Islet of Langerhans (tissue), 1 donor: ENCODE measurements around the gene TREH.
"Not testable (repeated sequence)": the region's sequence is repeated elsewhere in the genome, so short reads cannot be mapped to it uniquely, and the experiment has no call there.

ENCODE experiments used
- FAIRE-seq: peaks from one replicate; lab custom pipeline; 2011; peaks lifted over from hg19 to GRCh38; lab: Jason Lieb, UNC

TREH gene

DNA sequence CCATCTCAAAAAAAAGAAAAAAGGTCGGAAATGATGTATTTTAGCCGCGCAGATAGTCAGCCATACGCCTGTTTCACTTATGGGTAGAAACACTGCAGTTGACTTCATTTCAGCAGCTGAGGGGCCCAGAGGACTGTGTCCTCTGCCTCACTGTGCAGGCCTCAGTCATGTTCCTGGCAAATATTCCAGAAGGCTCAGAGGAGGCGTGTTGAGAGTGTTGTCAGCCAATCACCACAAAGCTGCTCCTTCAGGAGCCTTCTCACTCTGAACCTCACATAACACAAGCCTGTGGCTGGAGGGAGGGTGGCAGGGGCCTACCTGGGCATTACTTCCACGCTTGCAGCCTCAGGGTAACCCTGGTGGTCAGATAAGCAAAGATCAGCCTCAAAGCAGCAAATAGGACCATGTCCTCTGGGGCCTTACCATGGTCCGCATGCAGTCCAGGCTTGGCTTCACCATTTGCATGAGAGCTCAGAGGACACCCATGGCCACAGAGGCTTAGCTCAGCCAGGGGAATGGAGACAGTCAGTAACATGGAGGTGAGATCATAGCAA is 17.3 kb upstream of the TREH start:
- FAIRE-seq: no peak

DNA sequence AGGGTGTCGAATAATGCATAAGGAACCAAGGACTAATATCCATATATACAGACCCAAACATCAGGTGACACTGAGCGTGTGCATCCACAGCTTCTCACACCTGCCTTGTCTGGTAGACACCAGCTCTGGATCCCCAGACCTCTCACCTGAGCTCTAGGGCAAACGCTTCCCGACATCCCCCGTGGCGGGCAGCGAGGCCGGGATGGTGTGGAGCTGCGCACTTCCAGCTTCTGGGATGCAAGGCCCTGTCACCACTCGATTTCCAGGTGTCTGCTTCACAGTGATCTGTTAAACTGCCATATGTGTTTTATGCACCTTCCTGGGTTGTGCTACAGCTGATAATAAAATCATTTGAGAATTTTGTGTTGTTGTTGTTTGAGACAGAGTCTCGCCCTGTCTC is 15.3 kb upstream of the TREH start:
- no peak for FAIRE-seq

DNA sequence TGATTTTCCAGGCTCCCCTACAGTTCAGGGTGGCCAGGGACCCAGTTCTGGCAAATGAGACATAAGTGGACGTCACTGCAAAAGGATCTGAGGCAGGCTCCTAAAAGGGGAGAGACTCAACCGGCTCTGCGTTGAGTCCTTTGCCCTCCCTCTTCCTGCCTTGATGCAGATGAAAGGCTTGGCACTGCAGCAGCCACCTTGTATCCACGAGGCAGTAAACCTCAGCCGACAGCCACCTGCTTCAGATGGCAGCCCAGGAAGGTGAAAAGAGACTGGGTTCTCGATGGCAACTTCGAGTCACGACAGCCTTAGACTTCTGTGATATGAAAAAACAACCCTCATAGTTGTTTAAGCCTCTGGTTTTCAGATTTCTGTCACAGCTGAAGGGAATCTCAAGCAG is 14.7 kb upstream of the TREH start:
- FAIRE-seq: no peak

GRCh38 chr11:118691926-118692830 is 12.7 kb upstream of the TREH start:
- FAIRE-seq: no peak

DNA sequence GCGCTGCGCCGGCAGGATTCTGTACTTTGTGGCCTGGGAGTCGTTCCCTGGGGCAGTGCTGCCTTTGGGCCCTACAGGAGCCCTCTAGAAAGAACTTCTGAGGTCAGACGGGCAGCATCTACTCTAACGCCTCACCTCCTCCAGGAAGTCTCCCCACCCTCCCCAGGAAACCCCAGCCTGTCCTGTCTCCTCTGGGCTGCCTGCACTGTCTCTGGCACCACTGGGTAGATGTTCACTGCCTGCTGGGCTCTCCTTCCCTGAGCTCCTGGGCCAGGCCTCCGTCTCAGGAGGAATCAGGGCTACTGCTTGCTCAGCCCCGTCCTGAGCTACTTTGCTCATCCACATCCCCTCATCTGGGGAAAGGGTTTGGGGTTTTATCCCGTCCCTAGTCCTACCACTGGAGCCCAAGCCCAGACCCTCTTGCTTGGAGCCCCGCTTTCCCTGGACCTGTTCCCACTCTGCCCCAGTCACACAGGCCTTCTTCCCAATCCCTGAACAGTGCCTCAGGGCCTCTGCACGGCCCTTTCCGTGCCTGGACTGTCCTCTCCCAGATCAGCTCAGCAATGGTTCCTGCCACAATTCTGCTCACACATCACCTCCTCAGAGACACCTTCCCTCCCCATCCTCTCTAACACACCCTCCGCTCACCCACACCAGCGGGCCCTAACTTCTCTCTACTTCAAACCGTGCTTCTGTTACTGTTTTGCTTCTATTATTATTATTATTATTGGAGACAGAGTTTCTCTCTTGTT is 11.3 kb upstream of the TREH start:
- FAIRE-seq: no peak

GRCh38 chr11:118689852-118690552 is 10.6 kb upstream of the TREH start:
- FAIRE-seq: no peak

DNA sequence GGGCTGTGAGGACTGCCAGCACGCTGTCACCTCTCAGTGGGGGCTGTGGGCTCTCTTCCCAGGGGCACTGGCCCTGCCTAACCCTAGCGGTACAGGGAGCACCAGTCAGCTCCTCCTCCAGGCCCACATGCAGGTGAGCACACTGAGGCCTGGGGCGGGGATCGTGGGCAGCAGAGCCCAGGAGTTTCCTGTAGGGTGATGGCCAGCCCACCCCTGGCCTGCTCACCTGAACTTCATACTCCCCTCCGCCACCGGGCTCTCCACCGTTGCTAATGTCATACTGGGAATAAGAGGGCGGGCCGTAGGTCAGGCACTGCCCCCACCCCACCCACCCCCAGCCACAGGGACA is 10.0 kb upstream of the TREH start:
- no peak for FAIRE-seq

- no peak for FAIRE-seq
Measured at GRCh38 chr11:118688851-118689502, 9.5 kb upstream of the TREH start.

GRCh38 chr11:118688339-118688738 is 8.9 kb upstream of the TREH start:
- not testable (repeated sequence) for FAIRE-seq

GRCh38 chr11:118687906-118688305 is 8.5 kb upstream of the TREH start:
- no peak for FAIRE-seq

DNA sequence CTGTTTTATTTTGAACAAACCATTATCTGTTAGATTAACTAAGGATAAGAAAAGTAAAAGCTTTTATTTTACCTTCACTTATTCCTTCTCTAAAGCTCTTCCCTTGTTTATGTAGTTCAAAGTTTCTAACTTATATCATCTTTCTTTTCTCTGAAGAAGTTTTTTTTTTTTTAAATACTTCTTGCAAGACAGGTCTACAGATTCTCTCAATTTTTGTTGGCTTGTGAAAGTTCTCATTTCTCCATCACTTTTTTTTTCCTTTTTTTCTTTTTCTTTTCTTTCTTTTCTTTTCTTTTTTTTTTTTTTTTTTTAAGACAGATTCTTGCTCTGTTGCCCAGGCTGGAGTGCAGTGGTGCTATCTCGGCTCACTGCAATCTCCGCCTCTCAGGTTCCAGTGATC is 4.7 kb upstream of the TREH start:
- no peak for FAIRE-seq

- FAIRE-seq: not testable (repeated sequence)
Measured at GRCh38 chr11:118682939-118683338, 3.5 kb upstream of the TREH start.

- no peak for FAIRE-seq
Measured at GRCh38 chr11:118682372-118682771, 2.9 kb upstream of the TREH start.

DNA sequence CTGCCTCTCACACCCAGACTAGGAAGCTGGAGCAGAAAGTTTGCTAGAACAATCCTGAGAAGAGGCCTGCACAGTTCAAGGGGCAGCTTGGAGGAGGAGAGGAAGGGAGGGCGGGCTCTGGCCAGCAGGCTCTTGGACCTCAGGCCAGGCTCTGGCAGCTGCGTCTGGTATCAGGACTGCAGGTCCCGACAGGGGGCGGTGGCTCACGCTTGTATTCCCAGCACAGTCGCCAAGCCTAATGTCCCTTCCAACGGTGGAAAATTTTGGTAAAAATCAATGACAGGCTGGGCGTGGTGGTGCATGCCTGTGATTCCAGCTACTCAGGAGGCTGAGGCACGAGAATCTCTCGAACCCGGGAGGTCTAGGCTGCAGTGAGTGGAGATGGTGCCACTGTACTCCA is 542 bp downstream of the TREH start:
- FAIRE-seq: not testable (repeated sequence)

DNA sequence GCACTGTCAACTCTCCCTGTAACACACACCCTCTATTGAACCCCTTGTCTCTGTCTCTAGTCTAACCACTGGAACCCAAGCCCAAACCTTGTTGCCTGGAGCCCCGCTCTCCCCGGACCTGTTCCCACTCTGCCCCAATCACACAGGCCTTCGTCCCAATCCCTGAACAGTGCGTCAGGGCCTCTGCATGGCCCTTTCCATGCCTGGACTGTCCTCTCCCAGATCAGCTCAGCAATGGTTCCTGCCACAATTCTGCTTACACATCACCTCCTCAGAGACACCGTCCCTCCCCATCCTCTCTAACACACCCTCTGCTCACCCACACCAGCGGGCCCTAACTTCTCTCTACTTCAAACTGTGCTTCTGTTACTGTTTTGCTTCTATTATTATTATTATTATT is 1.5 kb downstream of the TREH start:
- no peak for FAIRE-seq

DNA sequence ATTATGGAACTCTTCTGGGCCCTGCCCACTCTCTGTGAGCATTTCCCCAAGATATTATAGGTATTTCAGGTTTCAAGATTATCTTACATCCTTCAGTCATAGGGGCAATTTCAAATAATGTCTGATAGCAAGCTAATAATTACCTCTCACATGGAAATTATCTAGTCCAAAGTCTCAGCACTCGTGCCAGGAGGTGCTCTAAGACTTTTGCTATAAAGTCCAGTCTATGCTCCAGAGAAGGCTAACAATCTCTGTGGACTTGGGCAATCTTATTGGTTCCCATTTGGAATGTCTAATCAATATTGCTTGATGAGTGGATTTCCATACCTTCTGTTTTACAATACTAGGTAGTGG is 5.4 kb downstream of the TREH start:
- FAIRE-seq: no peak

GRCh38 chr11:118673361-118674081 is 5.9 kb downstream of the TREH start:
- FAIRE-seq: no peak

GRCh38 chr11:118672846-118673245 is 6.6 kb downstream of the TREH start:
- no peak for FAIRE-seq

GRCh38 chr11:118671254-118671653 is 8.2 kb downstream of the TREH start:
- FAIRE-seq: no peak

- no peak for FAIRE-seq
Measured at GRCh38 chr11:118670063-118670462, 9.4 kb downstream of the TREH start.

DNA sequence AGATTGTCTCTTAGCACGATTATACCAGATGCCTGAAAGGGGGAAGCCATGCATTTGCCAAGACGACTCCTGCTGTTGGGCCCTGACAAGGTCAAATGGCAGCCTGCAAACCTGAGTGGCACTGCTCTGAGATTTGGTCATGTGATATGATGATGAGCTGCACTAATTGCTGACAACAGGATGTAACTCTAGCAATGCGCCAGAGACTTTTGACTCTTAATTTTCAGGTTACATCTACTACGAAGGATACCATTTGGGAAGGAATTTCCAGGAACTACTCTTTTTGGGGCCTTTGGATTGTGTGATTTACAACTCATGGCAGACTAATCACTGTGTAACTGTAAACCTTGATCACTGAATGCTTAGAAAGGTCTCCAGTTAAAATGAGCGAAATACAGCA is 13.1 kb downstream of the TREH start:
- no peak for FAIRE-seq

DNA sequence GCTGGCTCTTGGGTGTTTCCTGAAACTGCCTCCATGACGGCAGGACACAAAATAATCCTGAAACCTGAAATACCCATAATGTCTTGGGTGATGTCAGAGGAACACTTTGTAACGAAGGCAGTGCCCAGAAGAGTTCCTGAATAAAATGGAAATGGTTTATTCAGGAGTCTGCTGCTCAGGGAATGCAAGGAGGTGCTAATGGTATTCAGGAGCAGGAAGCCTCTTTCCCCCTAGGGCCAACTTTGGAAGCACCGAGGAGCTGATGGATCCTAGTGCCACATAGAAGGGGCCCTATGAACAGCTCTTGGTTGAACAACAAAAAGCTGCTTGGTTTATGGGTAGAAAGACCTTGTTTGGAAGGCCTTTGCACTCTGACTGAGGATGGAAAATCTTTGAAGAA is 15.5 kb downstream of the TREH start:
- FAIRE-seq: no peak
